Smooth muscle cell (in vitro differentiated cells): Measurements from ENCODE around the gene GPT2. TPM values are rescaled to one million over a fixed set of nuclear protein-coding genes. Genes with fewer than 3 reads are reported as not detected.

Source experiments
- DNase-seq: peaks from one replicate; lab custom pipeline; 2025; ENCODE audit not compliant: unreplicated experiment; lab: John Stamatoyannopoulos, UW
- H2AFZ ChIP-seq: fragments of 200-600 bp; sonication (generic); 2 replicates; pipeline ENCODE4 v1.6.0; 2016; ENCODE audit warnings: antibody characterized with exemption, low read depth, mild to moderate bottlenecking
- H3F3A ChIP-seq: fragments of 200-600 bp; sonication (generic); 2 replicates; pipeline ENCODE4 v1.6.0; 2017; ENCODE audit warnings: antibody characterized with exemption, low read depth
- H3K27ac ChIP-seq: fragments of 200-600 bp; sonication (generic); 2 replicates; pipeline ENCODE4 v1.5.1; 2016; ENCODE audit warnings: low read depth, mild to moderate bottlenecking
- H3K27me3 ChIP-seq: fragments of 200-600 bp; sonication (generic); 2 replicates; pipeline ENCODE4 v1.6.1; 2016; ENCODE audit warnings: low read depth, mild to moderate bottlenecking
- H3K36me3 ChIP-seq: fragments of 200-600 bp; sonication (generic); 2 replicates; pipeline ENCODE4 v1.5.1; 2016; ENCODE audit warnings: low read depth
- H3K4me1 ChIP-seq: fragments of 200-600 bp; sonication (generic); 2 replicates; pipeline ENCODE4 v1.5.1; 2016; ENCODE audit warnings: low read depth
- H3K4me2 ChIP-seq: fragments of 200-600 bp; sonication (generic); 2 replicates; pipeline ENCODE4 v1.6.0; 2016; ENCODE audit warnings: mild to moderate bottlenecking
- H3K4me3 ChIP-seq: fragments of 200-600 bp; sonication (generic); 2 replicates; pipeline ENCODE4 v1.5.1; 2016; ENCODE audit warnings: mild to moderate bottlenecking
- H3K79me2 ChIP-seq: fragments of 200-600 bp; sonication (generic); 2 replicates; pipeline ENCODE4 v1.6.0; 2016; ENCODE audit warnings: low read depth, mild to moderate bottlenecking
- H3K9ac ChIP-seq: fragments of 200-600 bp; sonication (generic); 2 replicates; pipeline ENCODE4 v1.6.0; 2016; ENCODE audit warnings: low read depth
- H3K9me3 ChIP-seq: fragments of 200-600 bp; sonication (generic); replicated peaks from 2 replicates; pipeline ENCODE4 v1.5.1; 2016; ENCODE audit warnings: low read depth
- H4K20me1 ChIP-seq: fragments of 200-600 bp; sonication (generic); 2 replicates; pipeline ENCODE4 v1.6.0; 2016; ENCODE audit warnings: low read depth
- CTCF ChIP-seq: fragments of 200-600 bp; sonication (generic); IDR thresholded peaks from 2 replicates; pipeline ENCODE4 v1.5.1; 2017; ENCODE audit warnings: borderline replicate concordance, mild to moderate bottlenecking, antibody characterized with exemption; ENCODE audit not compliant: insufficient read depth, poor library complexity, severe bottlenecking
- WGBS: methylation state at CpG from one replicate; pipeline ENCODE4 v1.1.7; 2016; ENCODE audit warnings: low lambda C conversion rate; 5-methylcytosine and 5-hydroxymethylcytosine counted together
- polyA plus RNA-seq: library from polyadenylated mRNA; unstranded; fragments of >200 nt; fragmentation: Nextera tagmentation; extraction: Ambion mirVana; gene quantifications from 2 replicates; pipeline ENCODE4 v1.2.1, GENCODE V29; 2016
- total RNA-seq: library from RNA; depleted of rRNA; stranded (reverse); fragments of >200 nt; gene quantifications from 2 replicates; pipeline ENCODE4 v1.2.3, GENCODE V29; 2014

GPT2 gene
- total and polyA plus RNA-seq, 2 experiments from 2014 or later: 21.4 to 29.3 TPM

- H3K27ac ChIP-seq: no peak overlapping the region
- no peak overlapping the region for H2AFZ ChIP-seq
- H3K36me3 ChIP-seq: no peaks in the 10 kb centered on the region
- no peak overlapping the region for H3K9ac ChIP-seq
- H3K27me3 ChIP-seq: no peaks in the 10 kb centered on the region
- no peak overlapping the region for H3K4me2 ChIP-seq
- H3F3A ChIP-seq: no peaks in the 10 kb centered on the region
- H3K4me1 ChIP-seq: no peaks in the 10 kb centered on the region
- no peak overlapping the region for H3K4me3 ChIP-seq
- H3K9me3 ChIP-seq: no peaks in the 10 kb centered on the region
- H3K79me2 ChIP-seq: no peaks in the 10 kb centered on the region
- TF ChIP-seq CTCF: no peak
- no peak for DNase-seq
- peaks cover 18% of the 10 kb centered on the region for H4K20me1 ChIP-seq
- WGBS: 99% methylated on average over 3 of the region's 3 CpGs
These were observed 32.8 kb downstream of the GPT2 start for GRCh38 chr16:46916980-46917379.

- Histone ChIP-seq H3K9ac (no peak overlapping the region), H3K79me2 (no peaks in the 10 kb centered on the region), H3K27me3 (no peaks in the 10 kb centered on the region), H3F3A (no peaks in the 10 kb centered on the region), H3K4me2 (no peak overlapping the region), H4K20me1 (peaks cover 18% of the 10 kb centered on the region), H3K27ac (no peak overlapping the region), H2AFZ (no peak overlapping the region), H3K4me1 (no peaks in the 10 kb centered on the region), H3K4me3 (no peak overlapping the region), H3K36me3 (no peaks in the 10 kb centered on the region), H3K9me3 (no peaks in the 10 kb centered on the region)
- WGBS: 95% methylated on average over 11 of the region's 11 CpGs
- no peak for DNase-seq
- no peak for TF ChIP-seq CTCF
These were observed 34.2 kb downstream of the GPT2 start for GRCh38 chr16:46918400-46918799.

- WGBS: 77% methylated on average over 21 of the region's 21 CpGs
- no peaks in the 10 kb centered on the region for H3K27me3 ChIP-seq
- no peak for TF ChIP-seq CTCF
- H3K27ac ChIP-seq: no peak overlapping the region
- no peaks in the 10 kb centered on the region for H3F3A ChIP-seq
- no peaks in the 10 kb centered on the region for H3K79me2 ChIP-seq
- no peak overlapping the region for H3K4me2 ChIP-seq
- H2AFZ ChIP-seq: no peak overlapping the region
- peaks cover 18% of the 10 kb centered on the region for H4K20me1 ChIP-seq
- H3K9ac ChIP-seq: no peak overlapping the region
- H3K4me3 ChIP-seq: no peak overlapping the region
- no peaks in the 10 kb centered on the region for H3K36me3 ChIP-seq
- no peak for DNase-seq
- H3K9me3 ChIP-seq: no peaks in the 10 kb centered on the region
- H3K4me1 ChIP-seq: no peaks in the 10 kb centered on the region
These were observed 35.0 kb downstream of the GPT2 start for GRCh38 chr16:46918905-46919792.
